RWPE2 (cell line): ENCODE data around the gene FNDC3B.
A peak's percentile ranks its signal among the peaks of the same experiment; 100 is the strongest.

Experiments used
- ATAC-seq: fragments of 200-7000 bp; cut with Tn5 transposase; 3 replicates; pipeline ENCODE4 v1.9.1; 2021; ENCODE audit warnings: low read depth
- DNase-seq: peaks from one replicate; pipeline ENCODE4 v3.0.0-alpha.2; 2020; ENCODE audit warnings: low spot score
- H3K27ac ChIP-seq: fragments of 450-650 bp; 2 replicates; pipeline ENCODE4 v1.5.1; 2017; ENCODE audit warnings: mild to moderate bottlenecking; ENCODE audit not compliant: poor library complexity, severe bottlenecking
- H3K27me3 ChIP-seq: fragments of 250-450 bp; sonication (Bioruptor Pico); 2 replicates; pipeline ENCODE4 v1.5.1; 2021; ENCODE audit warnings: mild to moderate bottlenecking, moderate library complexity; ENCODE audit not compliant: insufficient read depth, poor library complexity, severe bottlenecking
- H3K36me3 ChIP-seq: fragments of 250-450 bp; sonication (Bioruptor Pico); 2 replicates; pipeline ENCODE4 v1.5.1; 2020; ENCODE audit warnings: low read depth, mild to moderate bottlenecking, moderate library complexity
- H3K4me1 ChIP-seq: fragments of 250-450 bp; sonication (Bioruptor Pico); 2 replicates; pipeline ENCODE4 v1.5.1; 2021; ENCODE audit warnings: mild to moderate bottlenecking, moderate library complexity; ENCODE audit not compliant: insufficient read depth, poor library complexity, severe bottlenecking
- H3K4me3 ChIP-seq: fragments of 250-450 bp; sonication (Bioruptor Pico); 2 replicates; pipeline ENCODE4 v1.5.1; 2021; ENCODE audit warnings: mild to moderate bottlenecking, moderate library complexity; ENCODE audit not compliant: severe bottlenecking
- H3K9me3 ChIP-seq: fragments of 250-450 bp; sonication (Bioruptor Pico); 2 replicates; pipeline ENCODE4 v1.5.1; 2021; ENCODE audit warnings: mild to moderate bottlenecking, moderate library complexity; ENCODE audit not compliant: severe bottlenecking
- CTCF ChIP-seq: fragments of 450-650 bp; IDR thresholded peaks from one replicate; pipeline ENCODE4 v1.5.1; 2017; ENCODE audit warnings: mild to moderate bottlenecking, moderate library complexity; ENCODE audit not compliant: poor library complexity, severe bottlenecking

FNDC3B gene

GRCh38 chr3:172279974-172280373, 240.6 kb downstream of the FNDC3B start:
- ATAC-seq (no peak), DNase-seq (no peak)
- Histone ChIP-seq H3K36me3 (peaks cover 21% of the 10 kb centered on the region), H3K27me3 (no peaks in the 10 kb centered on the region), H3K9me3 (no peaks in the 10 kb centered on the region), H3K4me3 (no peak overlapping the region), H3K4me1 (peaks cover 31% of the 10 kb centered on the region), H3K27ac (peak overlapping the region; percentile 16)
- no peak for TF ChIP-seq CTCF

DNA sequence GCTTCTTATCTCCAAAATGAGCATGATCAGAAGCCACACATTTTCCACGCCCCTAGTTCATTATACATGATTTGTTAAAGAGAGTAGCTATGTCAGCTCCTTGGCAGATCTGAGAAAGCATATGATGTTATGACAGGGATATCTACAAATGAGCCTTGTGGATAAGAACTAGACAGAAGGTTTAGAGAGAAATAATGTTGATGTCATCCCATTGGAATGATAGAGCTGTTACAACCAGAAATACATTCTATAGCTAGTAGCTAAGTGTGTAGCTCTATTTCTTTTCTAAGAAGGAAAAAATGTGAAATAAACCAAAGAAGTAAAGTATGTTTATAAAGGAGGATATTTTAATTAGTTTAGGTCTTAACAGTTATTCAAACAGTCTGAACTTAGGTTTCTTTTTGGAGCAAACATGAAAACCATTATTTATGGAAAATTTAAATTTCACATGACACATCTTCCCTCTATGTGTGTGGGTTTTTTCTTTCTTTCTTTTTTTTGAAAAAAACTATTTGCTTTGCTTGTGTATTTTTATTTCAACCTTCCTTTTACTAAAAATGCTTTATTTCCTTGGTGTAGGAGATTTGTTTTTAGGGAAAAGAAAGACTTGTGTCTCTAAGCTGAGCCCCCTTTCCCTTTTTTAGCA, 241.2 kb downstream of the FNDC3B start:
- DNase-seq (no peak), ATAC-seq (peak; percentile 77)
- no peak for TF ChIP-seq CTCF
- H3K27me3 ChIP-seq, result no peaks in the 10 kb centered on the region
- H3K4me3 ChIP-seq, result no peak overlapping the region
- H3K27ac ChIP-seq, result peak overlapping the region; percentile 16
- H3K36me3 ChIP-seq, result peaks cover 26% of the 10 kb centered on the region
- peaks cover 36% of the 10 kb centered on the region for H3K4me1 ChIP-seq
- no peaks in the 10 kb centered on the region for H3K9me3 ChIP-seq

DNA sequence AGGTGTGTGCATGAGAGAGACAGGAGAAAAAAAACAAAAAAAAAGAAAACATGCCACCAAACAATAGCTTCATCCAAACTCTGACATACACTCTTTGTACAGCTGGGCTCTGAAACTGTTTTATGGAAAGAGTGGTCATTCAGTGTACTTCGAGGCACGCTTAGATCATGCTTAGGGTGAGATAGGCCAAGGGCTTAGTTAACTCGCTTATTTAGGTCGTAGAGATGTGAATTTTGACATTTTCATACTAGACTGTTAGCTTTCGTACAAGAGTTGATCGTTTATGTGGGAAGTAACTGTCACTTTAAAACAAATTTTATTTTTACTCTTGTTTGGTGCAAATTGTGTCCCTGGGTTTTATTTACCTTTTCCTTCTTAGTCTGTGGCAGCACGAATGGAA, 242.5 kb downstream of the FNDC3B start:
- peaks cover 37% of the 10 kb centered on the region for H3K4me1 ChIP-seq
- DNase-seq (no peak), ATAC-seq (no peak)
- no peaks in the 10 kb centered on the region for H3K27me3 ChIP-seq
- no peak overlapping the region for H3K4me3 ChIP-seq
- H3K27ac ChIP-seq, result peak overlapping the region; percentile 27
- H3K9me3 ChIP-seq, result no peaks in the 10 kb centered on the region
- peaks cover 30% of the 10 kb centered on the region for H3K36me3 ChIP-seq
- TF ChIP-seq CTCF, result no peak

GRCh38 chr3:172282850-172283249, 243.5 kb downstream of the FNDC3B start:
- no peak overlapping the region for H3K4me3 ChIP-seq
- DNase-seq (no peak), ATAC-seq (peak; percentile 57)
- H3K27ac ChIP-seq, result peak overlapping the region; percentile 27
- peaks cover 35% of the 10 kb centered on the region for H3K36me3 ChIP-seq
- no peak for TF ChIP-seq CTCF
- H3K27me3 ChIP-seq, result no peaks in the 10 kb centered on the region
- no peaks in the 10 kb centered on the region for H3K9me3 ChIP-seq
- peaks cover 37% of the 10 kb centered on the region for H3K4me1 ChIP-seq

GRCh38 chr3:172283841-172284357, 244.5 kb downstream of the FNDC3B start:
- ATAC-seq (no peak), DNase-seq (no peak)
- Histone ChIP-seq H3K27me3 (no peaks in the 10 kb centered on the region), H3K9me3 (no peaks in the 10 kb centered on the region), H3K4me3 (no peak overlapping the region), H3K27ac (no peak overlapping the region), H3K36me3 (peaks cover 39% of the 10 kb centered on the region), H3K4me1 (peaks cover 37% of the 10 kb centered on the region)
- no peak for TF ChIP-seq CTCF
